Gastrocnemius medialis (tissue), 4 donors: ENCODE results near the gene MTM1.

Experiments used
- CTCF ChIP-seq, 5 experiments: fragments of 450-650 bp in 3 of 5; fragments of 200-600 bp in 2 of 5; sonication (generic) in 2 of 5; IDR thresholded peaks in 4 of 5; conservative IDR thresholded peaks in 1 of 5; 1 replicate in 4 of 5; 2 replicates in 1 of 5; pipeline ENCODE4 v1.5.1; 2016 to 2019; ENCODE audit warnings: antibody characterized with exemption in 5 of 5, mild to moderate bottlenecking in 3 of 5, moderate library complexity in 3 of 5
- POLR2A ChIP-seq, 2 donors: fragments of 450-650 bp; IDR thresholded peaks; one replicate each; pipeline ENCODE4 v1.6.1; 2017; ENCODE audit warnings: antibody characterized with exemption in 2 of 2, mild to moderate bottlenecking in 2 of 2, moderate library complexity in 2 of 2

GRCh38 chrX:150693725-150694574 lies 125.5 kb downstream of the MTM1 start:
- no peak for TF ChIP-seq POLR2A (IDR thresholded peaks at IDR 0.05)
- TF ChIP-seq CTCF (IDR thresholded peaks at IDR 0.05 in 4 of 5, conservative IDR thresholded peaks at IDR 0.05 in 1 of 5), result no peak
